SK-N-SH (cell line): ENCODE results near the gene PTOV1. TPM values are rescaled to one million over a fixed set of nuclear protein-coding genes. Genes with fewer than 3 reads are reported as not detected.

Source experiments
- CTCF ChIA-PET: fragments of 300-600, 350-600 bp; formaldehyde crosslinking; extraction: SDS; loops from one replicate; lab custom pipeline; 2021; lab: Yijun Ruan, JAX
- POLR2A ChIA-PET: fragments of 350-600 bp; sonication (Branson Sonifier 250); formaldehyde crosslinking; extraction: SDS; loops from one replicate; lab custom pipeline; 2020; ENCODE audit warnings: antibody characterized with exemption, inconsistent platforms; lab: Yijun Ruan, JAX
- DNase-seq: peaks from one replicate; pipeline ENCODE4 v3.0.0; 2012
- H2AFZ ChIP-seq: fragments of 200-600 bp; sonication (generic); 2 replicates; pipeline ENCODE4 v1.8.1; 2016; ENCODE audit warnings: antibody characterized with exemption, mild to moderate bottlenecking, low read depth
- H3F3A ChIP-seq: fragments of 200-600 bp; sonication (generic); replicated peaks from 2 replicates; pipeline ENCODE3; 2016; ENCODE audit warnings: antibody characterized with exemption, mild to moderate bottlenecking; ENCODE audit not compliant: insufficient read depth
- H3K27ac ChIP-seq, 2 experiments: fragments of 200-500 bp in 1 of 2; fragments of 200-600 bp in 1 of 2; sonication (Bioruptor generic) in 1 of 2; sonication (generic), shearing (Covaris generic) in 1 of 2; 2 replicates each; pipeline versions ENCODE4 v1.5.1 to v1.6.1; 2014 to 2016; ENCODE audit warnings: low read depth in 2 of 2, inconsistent platforms in 1 of 2, low read length in 1 of 2, mild to moderate bottlenecking in 1 of 2, mixed read lengths in 1 of 2
- H3K27me3 ChIP-seq: fragments of 200-600 bp; sonication (generic), shearing (Covaris generic); 2 replicates; pipeline ENCODE4 v1.6.1; 2016; ENCODE audit warnings: mixed run types; ENCODE audit not compliant: insufficient read depth
- H3K36me3 ChIP-seq, 2 experiments: fragments of 200-500 bp in 1 of 2; fragments of 200-600 bp in 1 of 2; sonication (Bioruptor generic) in 1 of 2; sonication (generic) in 1 of 2; replicated peaks in 1 of 2; 2 replicates each; pipeline versions ENCODE3 to v1.5.1; 2014 to 2016; ENCODE audit warnings: low read length in 1 of 2, mild to moderate bottlenecking in 1 of 2; ENCODE audit not compliant: insufficient read depth in 2 of 2, control insufficient read depth in 1 of 2
- H3K4me1 ChIP-seq, 2 experiments: fragments of 200-500 bp in 1 of 2; fragments of 200-600 bp in 1 of 2; sonication (Bioruptor generic) in 1 of 2; sonication (generic), shearing (Covaris generic) in 1 of 2; 2 replicates each; pipeline versions ENCODE4 v1.5.1 to v1.6.1; 2014 to 2016; ENCODE audit warnings: low read depth in 1 of 2, low read length in 1 of 2, mixed run types in 1 of 2; ENCODE audit not compliant: insufficient read depth in 2 of 2, control insufficient read depth in 1 of 2
- H3K4me2 ChIP-seq: fragments of 200-600 bp; sonication (generic), shearing (Covaris generic); 2 replicates; pipeline ENCODE4 v1.6.1; 2017; ENCODE audit warnings: mixed run types
- H3K4me3 ChIP-seq, 2 experiments: fragments of 200-500 bp in 1 of 2; fragments of 200-600 bp in 1 of 2; sonication (Bioruptor generic) in 1 of 2; sonication (generic), shearing (Covaris generic) in 1 of 2; 2 replicates each; pipeline versions ENCODE4 v1.5.1 to v1.8.1; 2014 to 2016; ENCODE audit warnings: low read depth in 2 of 2, inconsistent platforms in 1 of 2, low read length in 1 of 2, mild to moderate bottlenecking in 1 of 2, mixed read lengths in 1 of 2, moderate library complexity in 1 of 2
- H3K79me2 ChIP-seq: fragments of 200-600 bp; sonication (generic); 2 replicates; pipeline ENCODE4 v1.8.1; 2017; ENCODE audit warnings: mild to moderate bottlenecking; ENCODE audit not compliant: insufficient read depth
- H3K9ac ChIP-seq: fragments of 200-600 bp; sonication (generic); 2 replicates; pipeline ENCODE4 v1.6.1; 2017; ENCODE audit warnings: mixed run types
- H3K9me2 ChIP-seq: fragments of 200-600 bp; sonication (generic); 2 replicates; pipeline ENCODE4 v1.6.1; 2017; ENCODE audit warnings: mixed run types
- H3K9me3 ChIP-seq: fragments of 200-600 bp; sonication (generic); 2 replicates; pipeline ENCODE4 v1.6.1; 2017; ENCODE audit warnings: mixed run types, mild to moderate bottlenecking, moderate library complexity
- H4K20me1 ChIP-seq: fragments of 200-600 bp; sonication (generic); 2 replicates; pipeline ENCODE4 v1.6.1; 2017; ENCODE audit warnings: mild to moderate bottlenecking, mixed run types; ENCODE audit not compliant: insufficient read depth
- ELF1 ChIP-seq: IDR thresholded peaks from 2 replicates; pipeline ENCODE4 v1.4.0; 2012
- EP300 ChIP-seq, 2 experiments: IDR thresholded peaks; 2 replicates each; pipeline versions ENCODE4 v1.4.0 to v1.6.1; 2012; ENCODE audit warnings: borderline replicate concordance in 1 of 2, low read depth in 1 of 2, low read length in 1 of 2
- FOXJ3 ChIP-seq: sonication (generic); formaldehyde crosslinking; IDR thresholded peaks from 2 replicates; pipeline ENCODE4 v1.5.1; 2020; ENCODE audit warnings: mild to moderate bottlenecking, missing genetic modification reagents
- FOXM1 ChIP-seq: IDR thresholded peaks from 2 replicates; pipeline ENCODE4 v1.4.0; 2012; ENCODE audit warnings: low read depth, mild to moderate bottlenecking
- GABPA ChIP-seq: IDR thresholded peaks from 2 replicates; pipeline ENCODE4 v1.4.0; 2012; ENCODE audit warnings: low read depth, mild to moderate bottlenecking
- MEF2A ChIP-seq: IDR thresholded peaks from 2 replicates; pipeline ENCODE4 v1.4.0; 2012; ENCODE audit warnings: low read depth, borderline replicate concordance
- NRF1 ChIP-seq: IDR thresholded peaks from 2 replicates; pipeline ENCODE4 v1.6.1; 2012; ENCODE audit warnings: low read depth, mild to moderate bottlenecking, low read length
- RCOR1 ChIP-seq: fragments of 150-350 bp; IDR thresholded peaks from 2 replicates; pipeline ENCODE4 v1.6.1; 2017; ENCODE audit warnings: antibody characterized with exemption, low read length
- RXRA ChIP-seq: IDR thresholded peaks from 2 replicates; pipeline ENCODE4 v1.4.0; 2012; ENCODE audit warnings: low read depth, mild to moderate bottlenecking, borderline replicate concordance
- SMC3 ChIP-seq: IDR thresholded peaks from 2 replicates; pipeline ENCODE4 v1.6.1; 2012; ENCODE audit warnings: low read depth, low read length, improper control_type of control experiment
- TCF12 ChIP-seq: IDR thresholded peaks from 2 replicates; pipeline ENCODE4 v1.4.0; 2012
- WGBS: methylation state at CpG from one replicate; pipeline ENCODE4 v1.1.6; 2017; ENCODE audit warnings: low lambda C conversion rate; 5-methylcytosine and 5-hydroxymethylcytosine counted together
- polyA plus RNA-seq, 3 experiments: library from polyadenylated mRNA; depleted of rRNA; stranded (reverse); fragments of >200 nt; gene quantifications; 2 replicates each; pipeline ENCODE4 v1.2.3, GENCODE V29; 2012
- TF ChIP-seq, protein P1 (sequence below): IDR thresholded peaks from 2 replicates; pipeline ENCODE4; 2012
- TF ChIP-seq, protein P2 (sequence below): IDR thresholded peaks from 2 replicates; pipeline ENCODE4 v1.4.0; 2012; ENCODE audit warnings: low read depth, borderline replicate concordance

PTOV1 gene
- polyA plus RNA-seq, 1 of the 3 experiments (the other 2 are of a cell fraction), result 95.0 TPM

DNA sequence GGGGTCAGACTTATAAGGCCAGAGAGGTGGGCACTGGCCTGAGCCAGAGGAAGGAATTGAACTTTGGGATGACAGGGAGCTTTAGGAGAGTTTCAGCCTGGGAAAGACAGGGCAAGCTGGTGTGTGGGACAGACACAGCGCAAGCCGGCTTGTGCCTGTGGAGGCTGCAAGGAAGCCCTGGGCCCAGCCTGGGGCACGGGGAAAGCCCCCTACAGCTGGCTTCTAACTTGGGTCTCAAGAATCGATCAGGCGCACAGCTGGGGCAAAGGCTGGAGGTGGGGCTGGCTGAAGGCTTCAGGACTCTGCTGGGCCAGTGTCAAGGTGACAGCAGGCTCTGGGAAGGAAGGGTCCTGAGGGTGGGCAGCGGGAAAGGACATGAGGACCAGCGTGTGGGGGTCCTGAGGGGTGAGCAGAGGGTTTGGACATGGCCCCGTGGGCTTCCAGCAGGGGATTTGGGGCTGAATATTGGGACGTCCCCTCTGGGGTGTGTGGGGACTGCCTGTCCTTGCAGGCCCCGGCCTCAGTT is 3.0 kb downstream of the PTOV1 start:
- ChIA-PET CTCF (interaction anchor here (0.6 to 4.2 kb wide), 3 partner anchors 10 to 50 kb away, joined by 4 to 20 read pairs (median 4); no protein-coding TSS in a partner anchor), POLR2A (interaction anchor here (1.3 kb wide), 1 partner anchor 11 kb away, joined by 3 read pairs; no protein-coding TSS in a partner anchor)
- 97% methylated on average over 6 of the region's 10 CpGs for WGBS
- TF ChIP-seq RXRA (no peak), FOXM1 (no peak), ELF1 (no peak), MEF2A (no peak), FOXJ3 (no peak), RCOR1 (no peak), NRF1 (no peak), SMC3 (no peak), TCF12 (no peak), GABPA (no peak), EP300 (IDR thresholded peaks at IDR 0.05; ENCODE audit: borderline replicate concordance in 1 of 2, low read depth in 1 of 2, low read length in 1 of 2) (no peak)
- TF ChIP-seq, protein P1, sequence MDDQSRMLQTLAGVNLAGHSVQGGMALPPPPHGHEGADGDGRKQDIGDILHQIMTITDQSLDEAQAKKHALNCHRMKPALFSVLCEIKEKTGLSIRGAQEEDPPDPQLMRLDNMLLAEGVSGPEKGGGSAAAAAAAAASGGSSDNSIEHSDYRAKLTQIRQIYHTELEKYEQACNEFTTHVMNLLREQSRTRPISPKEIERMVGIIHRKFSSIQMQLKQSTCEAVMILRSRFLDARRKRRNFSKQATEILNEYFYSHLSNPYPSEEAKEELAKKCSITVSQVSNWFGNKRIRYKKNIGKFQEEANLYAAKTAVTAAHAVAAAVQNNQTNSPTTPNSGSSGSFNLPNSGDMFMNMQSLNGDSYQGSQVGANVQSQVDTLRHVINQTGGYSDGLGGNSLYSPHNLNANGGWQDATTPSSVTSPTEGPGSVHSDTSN, result no peak
- TF ChIP-seq, protein P2, sequence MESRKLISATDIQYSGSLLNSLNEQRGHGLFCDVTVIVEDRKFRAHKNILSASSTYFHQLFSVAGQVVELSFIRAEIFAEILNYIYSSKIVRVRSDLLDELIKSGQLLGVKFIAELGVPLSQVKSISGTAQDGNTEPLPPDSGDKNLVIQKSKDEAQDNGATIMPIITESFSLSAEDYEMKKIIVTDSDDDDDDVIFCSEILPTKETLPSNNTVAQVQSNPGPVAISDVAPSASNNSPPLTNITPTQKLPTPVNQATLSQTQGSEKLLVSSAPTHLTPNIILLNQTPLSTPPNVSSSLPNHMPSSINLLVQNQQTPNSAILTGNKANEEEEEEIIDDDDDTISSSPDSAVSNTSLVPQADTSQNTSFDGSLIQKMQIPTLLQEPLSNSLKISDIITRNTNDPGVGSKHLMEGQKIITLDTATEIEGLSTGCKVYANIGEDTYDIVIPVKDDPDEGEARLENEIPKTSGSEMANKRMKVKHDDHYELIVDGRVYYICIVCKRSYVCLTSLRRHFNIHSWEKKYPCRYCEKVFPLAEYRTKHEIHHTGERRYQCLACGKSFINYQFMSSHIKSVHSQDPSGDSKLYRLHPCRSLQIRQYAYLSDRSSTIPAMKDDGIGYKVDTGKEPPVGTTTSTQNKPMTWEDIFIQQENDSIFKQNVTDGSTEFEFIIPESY, result no peak
- Histone ChIP-seq H3K4me1 (peaks cover 11 to 32% of the 10 kb centered on the region in 2 experiments; a peak in 3 of 4 replicates), H3F3A (peaks cover 55% of the 10 kb centered on the region), H2AFZ (no peak overlapping the region), H3K79me2 (peaks cover 51% of the 10 kb centered on the region), H3K9me2 (no peaks in the 10 kb centered on the region), H3K4me2 (peak overlapping the region; percentile 90), H3K4me3 (no peak overlapping the region), H4K20me1 (peaks cover 63% of the 10 kb centered on the region), H3K27ac (peak overlapping the region in 1 of 2 experiments; percentile 31; a peak in 1 of 4 replicates), H3K9ac (no peak overlapping the region), H3K36me3 (peaks cover 12 to 29% of the 10 kb centered on the region in 2 experiments), H3K9me3 (no peaks in the 10 kb centered on the region), H3K27me3 (no peaks in the 10 kb centered on the region)
- DNase-seq, result no peak
